Calu3 (cell line): ENCODE results near the gene DEFB123. TPM values are rescaled to one million over a fixed set of nuclear protein-coding genes. Genes with fewer than 3 reads are reported as not detected.

Source experiments
- BruUV-seq: library from RNA; stranded (reverse); fragments of 400-500 nt; replicated peaks from 2 replicates; lab custom pipeline; 2021; lab: Mats Ljungman, UMichigan
- CTCF ChIA-PET: fragments of 300-600 bp; sonication (Branson Sonifier 250); formaldehyde crosslinking; loops from one replicate; lab custom pipeline; 2022; ENCODE audit warnings: antibody characterized with exemption; lab: Charles Lee
- DNase-seq: peaks from one replicate; pipeline ENCODE4 v3.0.0; 2022
- H3K27ac Mint-ChIP-seq: one replicate; pipeline ENCODE4 v1.8.0; 2022; ENCODE audit warnings: mixed read lengths; ENCODE audit not compliant: unreplicated experiment
- H3K27me3 Mint-ChIP-seq: one replicate; pipeline ENCODE4 v1.8.0; 2022; ENCODE audit warnings: mixed read lengths; ENCODE audit not compliant: unreplicated experiment
- H3K36me3 Mint-ChIP-seq: one replicate; pipeline ENCODE4 v1.8.0; 2022; ENCODE audit warnings: mild to moderate bottlenecking, moderate library complexity, mixed read lengths; ENCODE audit not compliant: insufficient read depth, unreplicated experiment
- H3K4me1 Mint-ChIP-seq: one replicate; pipeline ENCODE4 v1.8.0; 2022; ENCODE audit warnings: mild to moderate bottlenecking, low read depth, mixed read lengths; ENCODE audit not compliant: unreplicated experiment
- H3K4me3 Mint-ChIP-seq: one replicate; pipeline ENCODE4 v1.8.0; 2022; ENCODE audit warnings: mild to moderate bottlenecking, low read depth, moderate library complexity, mixed read lengths; ENCODE audit not compliant: unreplicated experiment
- H3K9me3 Mint-ChIP-seq: one replicate; pipeline ENCODE4 v1.8.0; 2022; ENCODE audit warnings: low read depth, mixed read lengths; ENCODE audit not compliant: unreplicated experiment
- intact Hi-C: fragments of 100-400 bp; cut with micrococcal nuclease; formaldehyde crosslinking; loops from one replicate; pipeline ENCODE4 v1.10.0; 2022; ENCODE audit not compliant: unreplicated experiment
- total RNA-seq: library from RNA; stranded (reverse); gene quantifications from 2 replicates; pipeline ENCODE4 v1.2.3, GENCODE V29; 2022
- TF ChIP-seq, protein P1 (sequence below): fragments of 200-600 bp; IDR thresholded peaks from one replicate; pipeline ENCODE4 v1.8.0; 2022; ENCODE audit warnings: antibody characterized with exemption; ENCODE audit not compliant: unreplicated experiment

Gene DEFB123
- total RNA-seq, 1 experiment from 2014 or later, result not detected

DNA sequence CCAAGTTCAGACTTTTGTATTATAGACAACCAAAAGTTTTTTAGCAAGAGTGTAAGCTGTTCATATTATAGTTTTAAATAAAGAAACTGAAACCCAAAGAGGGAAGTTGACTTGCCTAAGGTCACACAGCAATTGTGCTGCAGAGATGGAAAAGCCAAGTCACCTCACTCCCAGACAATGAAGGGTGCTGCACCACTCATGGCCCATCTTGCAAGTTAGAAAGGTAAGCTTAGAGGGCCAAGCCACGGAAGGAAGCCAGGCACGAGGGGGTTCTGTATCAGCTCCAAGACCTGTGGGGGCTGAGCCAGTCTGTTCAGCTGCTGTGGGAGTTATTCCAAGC, 33.6 kb downstream of the DEFB123 start:
- H3K36me3 Mint-ChIP-seq, result no peaks in the 10 kb centered on the region
- no peaks in the 10 kb centered on the region for H3K9me3 Mint-ChIP-seq
- DNase-seq, result no peak
- CTCF ChIA-PET, result interaction anchor here (0.6 to 3.7 kb wide), 5 partner anchors 11 to 160 kb away, joined by 3 to 17 read pairs (median 3); no protein-coding TSS in a partner anchor
- TF ChIP-seq, protein P1, sequence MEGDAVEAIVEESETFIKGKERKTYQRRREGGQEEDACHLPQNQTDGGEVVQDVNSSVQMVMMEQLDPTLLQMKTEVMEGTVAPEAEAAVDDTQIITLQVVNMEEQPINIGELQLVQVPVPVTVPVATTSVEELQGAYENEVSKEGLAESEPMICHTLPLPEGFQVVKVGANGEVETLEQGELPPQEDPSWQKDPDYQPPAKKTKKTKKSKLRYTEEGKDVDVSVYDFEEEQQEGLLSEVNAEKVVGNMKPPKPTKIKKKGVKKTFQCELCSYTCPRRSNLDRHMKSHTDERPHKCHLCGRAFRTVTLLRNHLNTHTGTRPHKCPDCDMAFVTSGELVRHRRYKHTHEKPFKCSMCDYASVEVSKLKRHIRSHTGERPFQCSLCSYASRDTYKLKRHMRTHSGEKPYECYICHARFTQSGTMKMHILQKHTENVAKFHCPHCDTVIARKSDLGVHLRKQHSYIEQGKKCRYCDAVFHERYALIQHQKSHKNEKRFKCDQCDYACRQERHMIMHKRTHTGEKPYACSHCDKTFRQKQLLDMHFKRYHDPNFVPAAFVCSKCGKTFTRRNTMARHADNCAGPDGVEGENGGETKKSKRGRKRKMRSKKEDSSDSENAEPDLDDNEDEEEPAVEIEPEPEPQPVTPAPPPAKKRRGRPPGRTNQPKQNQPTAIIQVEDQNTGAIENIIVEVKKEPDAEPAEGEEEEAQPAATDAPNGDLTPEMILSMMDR, result no peak
- no peaks in the 10 kb centered on the region for H3K4me1 Mint-ChIP-seq
- no peak overlapping the region for H3K4me3 Mint-ChIP-seq
- intact Hi-C loops, result no loop called here
- no TSS peak for BruUV-seq
- H3K27ac Mint-ChIP-seq, result no peak overlapping the region
- H3K27me3 Mint-ChIP-seq, result peaks cover 73% of the 10 kb centered on the region

DNA sequence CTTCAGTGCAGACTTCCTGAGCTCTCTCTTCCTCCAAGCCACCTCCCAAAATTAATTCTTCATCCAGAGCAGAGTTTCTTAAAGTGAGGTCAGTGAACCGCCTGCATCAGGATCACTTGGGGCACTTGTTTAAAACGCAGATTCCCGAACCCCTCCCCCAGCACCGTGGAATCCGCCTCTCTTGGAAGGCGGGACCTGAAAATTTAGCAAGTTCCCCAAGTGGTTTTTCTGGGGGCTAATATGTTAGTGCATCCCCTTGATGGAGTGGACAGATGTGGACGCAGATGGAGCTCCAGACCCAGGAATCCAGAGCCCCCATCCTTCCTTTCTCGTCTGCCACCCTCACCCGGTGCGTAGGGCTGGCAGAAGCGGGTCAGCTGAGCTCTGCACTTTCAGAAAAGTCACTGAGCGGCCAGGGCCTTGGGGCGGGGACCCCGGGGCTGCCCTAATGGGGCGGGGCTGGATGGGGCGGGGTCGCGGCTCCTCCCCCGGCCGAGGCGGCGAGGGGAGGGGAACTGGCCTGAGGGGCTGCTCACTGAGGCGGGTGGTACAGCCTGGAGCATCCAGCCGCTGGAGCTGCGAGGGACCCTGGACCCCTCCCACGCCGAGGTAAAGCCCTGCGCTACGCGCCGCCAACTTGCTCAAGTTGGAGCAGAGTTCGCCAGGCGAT, 34.5 kb downstream of the DEFB123 start, which contains the start of the genes DEFB124 and REM1:
DEFB124 (minus strand) TSS at position 370 of the 670 bp plus-strand sequence. CDS start 2,114 bp downstream, outside the sequence.
REM1 (plus strand) TSS at position 531 of the 670 bp plus-strand sequence. CDS start 1,158 bp downstream, outside the sequence.
- peak within 1 kb of the TSS; percentile 32 for H3K4me3 Mint-ChIP-seq
- TF ChIP-seq, protein P1, result no peak
- intact Hi-C loops, result no loop called here
- no TSS peak for BruUV-seq
- H3K9me3 Mint-ChIP-seq, result no peaks in the 10 kb centered on the region
- no peak for DNase-seq
- no peak within 1 kb of the TSS for H3K27ac Mint-ChIP-seq
- CTCF ChIA-PET, result interaction anchor here (0.6 to 3.7 kb wide), 3 partner anchors 14 to 811 kb away, joined by 3 to 17 read pairs (median 4); no protein-coding TSS in a partner anchor
- peaks cover 75% of the 10 kb centered on the region for H3K27me3 Mint-ChIP-seq
- H3K4me1 Mint-ChIP-seq, result no peaks in the 10 kb centered on the region
- no peaks in the 10 kb centered on the region for H3K36me3 Mint-ChIP-seq

DNA sequence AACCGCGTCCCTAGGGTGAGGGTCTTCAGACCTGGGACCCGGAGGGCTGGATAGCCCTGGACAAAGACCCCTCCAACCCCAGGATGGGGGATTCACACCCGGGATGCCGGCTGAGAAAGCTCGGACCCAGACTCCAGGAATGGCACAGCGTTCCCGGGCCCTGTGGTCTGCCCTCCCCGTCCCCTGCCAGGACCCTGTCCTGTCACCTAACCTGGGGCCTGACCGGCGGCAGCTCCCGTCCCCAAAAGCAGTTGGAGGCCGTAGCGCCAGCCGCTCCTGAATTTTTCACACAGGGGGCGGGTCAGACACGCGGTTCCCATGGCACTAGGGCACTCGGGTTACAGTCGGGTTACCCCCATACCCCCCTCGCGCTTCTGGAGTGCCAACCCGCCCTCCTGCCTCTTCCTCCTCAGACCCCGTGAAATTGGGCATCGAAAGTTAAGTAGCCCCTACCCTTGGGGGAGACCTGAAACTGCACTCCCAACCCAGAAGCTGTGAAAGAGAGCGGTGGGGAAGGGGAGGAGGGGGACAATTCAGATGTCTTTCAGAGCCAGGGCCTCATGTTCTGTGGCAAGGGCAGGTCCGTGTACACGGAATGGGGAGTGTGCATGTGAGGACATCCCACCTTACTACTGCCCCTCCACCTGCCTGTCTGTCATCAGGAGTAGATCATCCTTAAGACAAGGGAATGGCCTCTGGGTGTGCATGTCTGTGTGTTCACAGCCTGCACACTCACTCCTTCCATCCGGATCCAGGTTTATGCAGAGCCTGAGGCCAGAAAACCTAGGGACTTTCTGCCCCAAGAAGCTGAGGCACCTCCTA, 35.3 kb downstream of the DEFB123 start:
- H3K9me3 Mint-ChIP-seq, result no peaks in the 10 kb centered on the region
- CTCF ChIA-PET, result interaction anchor here (0.6 to 3.7 kb wide), 2 partner anchors 28 to 492 kb away, joined by 3 to 17 read pairs; partner anchors contain the start of gene XKR7
- H3K4me1 Mint-ChIP-seq, result no peaks in the 10 kb centered on the region

DNA sequence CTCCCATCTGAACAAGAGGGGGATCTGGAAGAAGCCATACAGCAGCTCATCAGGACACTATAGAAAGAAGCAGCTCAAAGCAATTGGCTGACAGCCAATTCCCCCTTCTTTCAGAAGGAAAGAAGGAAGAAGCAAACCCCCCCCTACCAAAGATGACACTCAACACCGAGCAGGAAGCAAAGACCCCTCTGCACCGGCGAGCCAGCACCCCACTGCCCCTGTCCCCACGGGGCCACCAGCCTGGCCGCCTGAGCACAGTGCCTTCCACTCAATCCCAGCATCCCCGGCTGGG, 35.8 kb downstream of the DEFB123 start:
- CTCF ChIA-PET, result interaction anchor here (0.6 kb wide), 1 partner anchor 491 kb away, joined by 3 read pairs; the partner anchor contains the start of gene XKR7
- Mint-ChIP-seq H3K27me3 (peaks cover 81% of the 10 kb centered on the region), H3K9me3 (no peaks in the 10 kb centered on the region), H3K4me1 (no peaks in the 10 kb centered on the region), H3K4me3 (no peak overlapping the region), H3K36me3 (no peaks in the 10 kb centered on the region), H3K27ac (no peak overlapping the region)
- DNase-seq, result no peak
- TF ChIP-seq, protein P1, result no peak
- intact Hi-C loops, result no loop called here
- BruUV-seq, result no TSS peak

More for the DNA sequence above, 35.3 kb downstream of the DEFB123 start:
- BruUV-seq, result no TSS peak
- Mint-ChIP-seq H3K27me3 (peaks cover 76% of the 10 kb centered on the region), H3K27ac (no peak overlapping the region), H3K4me3 (peak overlapping the region; percentile 32), H3K36me3 (no peaks in the 10 kb centered on the region)
- intact Hi-C loops, result no loop called here
- TF ChIP-seq, protein P1, result no peak
- DNase-seq, result no peak
